22Rv1 (cell line): Measurements from ENCODE around the gene KLHL30.

ENCODE experiments used
- CTCF ChIP-seq: fragments of 450-650 bp; IDR thresholded peaks from 2 replicates; pipeline ENCODE4 v1.5.1; 2017; ENCODE audit warnings: mild to moderate bottlenecking
- ZFX ChIP-seq: fragments of 450-650 bp; IDR thresholded peaks from 2 replicates; pipeline ENCODE4 v1.6.1; 2017; ENCODE audit warnings: antibody characterized with exemption, borderline replicate concordance

DNA sequence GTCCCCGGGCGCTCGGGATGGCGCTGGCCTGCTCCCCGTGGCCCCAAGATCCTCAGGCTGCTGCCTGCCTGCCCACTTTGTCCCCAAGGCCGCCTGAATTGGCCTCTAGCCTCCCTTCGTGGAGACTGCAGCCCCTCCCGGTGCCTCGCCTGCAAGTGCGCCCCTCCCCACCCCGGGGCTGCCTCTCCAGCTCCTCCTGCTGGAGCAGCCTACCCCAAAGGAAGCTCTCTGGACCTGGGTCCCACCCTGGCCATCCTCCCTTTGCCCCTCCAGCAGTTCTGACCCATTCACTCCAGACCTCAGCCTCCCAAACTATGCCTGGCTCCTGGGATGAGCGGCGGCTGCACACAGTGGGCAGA is 32.1 kb upstream of the KLHL30 start:
- TF ChIP-seq CTCF = no peak
- no peak for TF ChIP-seq ZFX
